ENCODE results near the gene DDX25.

DDX25 gene

GRCh38 chr11:125977333-125977732, 73.0 kb downstream of the DDX25 start:
- DNase-seq (ENCODE audit: low read depth) = no peak

DNA sequence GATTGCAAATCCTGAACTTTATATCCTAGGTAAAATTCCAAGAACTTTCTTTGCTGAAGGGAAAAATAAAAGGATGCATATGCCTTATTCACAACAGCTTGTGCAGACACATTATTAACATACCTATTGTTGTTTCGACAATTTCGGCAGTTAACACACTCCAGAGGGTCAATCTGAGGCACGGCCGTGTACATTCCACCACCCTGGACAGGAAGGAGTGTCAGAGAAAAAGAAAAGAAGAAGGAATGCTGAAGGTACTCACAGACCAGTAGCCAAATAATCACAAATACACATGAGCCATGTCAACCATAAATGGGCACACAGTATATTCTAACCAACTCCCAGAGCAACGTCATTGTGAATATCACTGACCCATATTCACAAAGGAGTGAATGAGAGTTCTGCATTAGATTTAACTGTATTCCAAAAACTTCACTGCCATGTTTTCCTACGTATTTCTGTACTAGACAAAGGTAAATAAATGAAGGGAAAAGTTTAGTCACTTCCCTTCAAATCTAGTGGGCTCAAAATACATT, 73.9 kb downstream of the DDX25 start:
- no peak for DNase-seq (ENCODE audit: low read depth)
